ENCODE results near the gene FBXL13. TPM values are rescaled to one million over a fixed set of nuclear protein-coding genes. Genes with fewer than 3 reads are reported as not detected.
"Not testable (repeated sequence)": the region's sequence is repeated elsewhere in the genome, so short reads cannot be mapped to it uniquely, and the experiment has no call there.

FBXL13 gene
- polyA plus RNA-seq, 1 experiment: 0.95 TPM

DNA sequence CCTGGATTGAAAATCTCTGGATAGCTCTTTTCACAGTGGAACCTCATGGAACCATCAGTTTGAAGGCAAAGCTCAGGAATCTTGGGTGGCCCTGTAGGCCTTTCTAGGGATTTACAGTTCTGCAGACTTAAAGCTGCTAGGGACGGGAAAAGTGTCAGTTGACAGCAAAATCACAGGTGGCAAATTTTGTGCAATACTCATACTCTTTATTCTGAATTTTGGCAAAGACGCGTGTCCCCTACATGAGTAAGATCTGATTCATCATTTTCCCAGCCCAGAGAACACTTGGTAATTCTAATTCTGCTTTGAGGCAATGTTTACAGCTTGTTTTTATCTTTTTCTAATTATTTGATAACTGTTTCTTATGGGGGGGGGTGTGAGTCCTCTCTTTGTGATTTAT is 158.2 kb downstream of the FBXL13 start:
- H3K27me3 ChIP-seq (ENCODE audit: control insufficient read depth, insufficient read depth, low read length): no peaks in the 10 kb centered on the region
- H3K4me3 ChIP-seq (ENCODE audit: low read depth, low read length): peak overlapping the region; percentile 52
- ChIA-PET CTCF (interaction anchor here (1.0 to 3.9 kb wide), 4 partner anchors 9 to 147 kb away, joined by 4 to 22 read pairs (median 12); no protein-coding TSS in a partner anchor), POLR2A (interaction anchor here (0.6 to 1.7 kb wide), 8 partner anchors 10 to 92 kb away, joined by 3 to 11 read pairs (median 4); no protein-coding TSS in a partner anchor)
- TF ChIP-seq, protein P1, sequence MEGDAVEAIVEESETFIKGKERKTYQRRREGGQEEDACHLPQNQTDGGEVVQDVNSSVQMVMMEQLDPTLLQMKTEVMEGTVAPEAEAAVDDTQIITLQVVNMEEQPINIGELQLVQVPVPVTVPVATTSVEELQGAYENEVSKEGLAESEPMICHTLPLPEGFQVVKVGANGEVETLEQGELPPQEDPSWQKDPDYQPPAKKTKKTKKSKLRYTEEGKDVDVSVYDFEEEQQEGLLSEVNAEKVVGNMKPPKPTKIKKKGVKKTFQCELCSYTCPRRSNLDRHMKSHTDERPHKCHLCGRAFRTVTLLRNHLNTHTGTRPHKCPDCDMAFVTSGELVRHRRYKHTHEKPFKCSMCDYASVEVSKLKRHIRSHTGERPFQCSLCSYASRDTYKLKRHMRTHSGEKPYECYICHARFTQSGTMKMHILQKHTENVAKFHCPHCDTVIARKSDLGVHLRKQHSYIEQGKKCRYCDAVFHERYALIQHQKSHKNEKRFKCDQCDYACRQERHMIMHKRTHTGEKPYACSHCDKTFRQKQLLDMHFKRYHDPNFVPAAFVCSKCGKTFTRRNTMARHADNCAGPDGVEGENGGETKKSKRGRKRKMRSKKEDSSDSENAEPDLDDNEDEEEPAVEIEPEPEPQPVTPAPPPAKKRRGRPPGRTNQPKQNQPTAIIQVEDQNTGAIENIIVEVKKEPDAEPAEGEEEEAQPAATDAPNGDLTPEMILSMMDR (IDR thresholded peaks at IDR 0.05; ENCODE audit: low read depth, low read length): peak; percentile 28; the same call in 1 of the 2 replicates
- H3K27ac ChIP-seq (ENCODE audit: low read depth, low read length): peak overlapping the region; percentile 43
- DNase-seq (ENCODE audit: low read depth, low spot score): peak; percentile 36
- H3K9me3 ChIP-seq (ENCODE audit: control insufficient read depth, insufficient read depth, low read length): peaks cover 3% of the 10 kb centered on the region; the same call in 1 of the 2 replicates

DNA sequence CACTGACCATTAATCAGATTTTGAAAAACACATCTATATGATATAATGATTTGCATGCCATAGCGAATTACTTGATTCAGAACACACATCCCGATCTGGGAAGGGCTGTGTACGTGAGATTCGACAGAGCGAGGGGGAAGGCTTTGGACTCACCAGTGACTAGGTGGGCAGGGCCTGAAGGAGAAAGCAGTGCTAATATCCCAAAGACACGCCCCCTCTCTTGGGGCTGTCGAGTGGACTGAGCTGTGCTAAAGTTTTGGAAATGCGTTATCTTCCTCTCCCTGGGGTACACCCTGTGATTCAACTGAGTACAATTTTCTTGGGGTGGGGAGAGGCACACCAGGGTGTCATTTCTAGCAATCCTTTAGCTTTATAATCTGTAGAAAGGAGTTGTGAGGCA is 160.0 kb downstream of the FBXL13 start:
- ChIA-PET POLR2A (interaction anchor here (0.7 to 3.2 kb wide), 7 partner anchors 19 to 166 kb away, joined by 3 to 17 read pairs (median 5); partner anchors contain the start of gene FAM185A), CTCF (interaction anchor here (0.9 to 3.9 kb wide), 3 partner anchors 11 to 147 kb away, joined by 3 to 22 read pairs (median 19); no protein-coding TSS in a partner anchor)
- TF ChIP-seq, protein P1 (IDR thresholded peaks at IDR 0.05; ENCODE audit: low read depth, low read length): no peak
- Histone ChIP-seq H3K9me3 (ENCODE audit: control insufficient read depth, insufficient read depth, low read length) (no peaks in the 10 kb centered on the region), H3K27me3 (ENCODE audit: control insufficient read depth, insufficient read depth, low read length) (no peaks in the 10 kb centered on the region), H3K27ac (ENCODE audit: low read depth, low read length) (peak overlapping the region; percentile 73), H3K4me3 (ENCODE audit: low read depth, low read length) (peak overlapping the region; percentile 71)
- DNase-seq (ENCODE audit: low read depth, low spot score): peak; percentile 84

DNA sequence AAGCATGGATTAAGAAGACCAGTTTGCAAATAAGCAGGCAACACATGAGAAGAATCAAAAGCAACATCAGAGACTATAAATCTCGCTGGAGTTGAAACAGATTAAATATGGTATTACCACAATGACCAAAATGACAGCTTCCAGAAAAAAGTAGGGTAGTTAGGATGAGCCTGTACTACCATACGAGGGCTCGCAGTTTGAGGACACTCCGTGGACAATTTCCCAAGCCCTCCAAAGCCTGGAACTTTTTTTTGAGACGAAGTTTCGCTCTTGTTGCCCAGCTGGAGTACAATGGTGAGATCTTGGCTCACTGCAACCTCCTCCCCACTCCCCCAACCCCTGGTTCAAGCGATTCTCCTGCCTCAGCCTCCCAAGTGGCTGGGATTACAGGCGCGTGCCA is 160.8 kb downstream of the FBXL13 start:
- H3K27ac ChIP-seq (ENCODE audit: low read depth, low read length): peak overlapping the region; percentile 73
- DNase-seq (ENCODE audit: low read depth, low spot score): no peak
- H3K27me3 ChIP-seq (ENCODE audit: control insufficient read depth, insufficient read depth, low read length): no peaks in the 10 kb centered on the region
- ChIA-PET POLR2A (interaction anchor here (1.4 to 3.2 kb wide), 6 partner anchors 20 to 156 kb away, joined by 3 to 22 read pairs (median 16); no protein-coding TSS in a partner anchor), CTCF (interaction anchor here (0.7 to 3.9 kb wide), 3 partner anchors 12 to 156 kb away, joined by 6 to 22 read pairs (median 19); no protein-coding TSS in a partner anchor)
- peak overlapping the region; percentile 71 for H3K4me3 ChIP-seq (ENCODE audit: low read depth, low read length)
- TF ChIP-seq, protein P1 (IDR thresholded peaks at IDR 0.05; ENCODE audit: low read depth, low read length): no peak
- H3K9me3 ChIP-seq (ENCODE audit: control insufficient read depth, insufficient read depth, low read length): no peaks in the 10 kb centered on the region

DNA sequence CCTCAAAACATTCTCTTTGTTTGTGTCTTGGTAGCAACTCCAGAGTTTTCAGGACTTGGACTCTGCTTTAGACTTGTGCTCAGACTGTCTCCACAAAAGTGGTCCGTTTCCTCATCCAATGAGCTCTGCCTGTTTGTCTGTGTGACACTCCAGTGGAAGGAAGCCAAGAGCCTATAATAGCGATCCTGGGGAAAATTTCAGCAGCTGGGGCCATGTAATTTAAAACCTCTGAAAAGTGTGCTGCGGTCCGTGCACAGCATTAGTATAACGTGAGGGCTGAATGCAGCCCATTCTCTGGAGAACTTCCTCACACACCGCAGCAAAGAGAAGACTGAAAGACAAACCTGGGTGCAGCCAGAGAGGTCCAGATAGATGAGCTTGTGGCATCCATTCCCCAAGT is 161.9 kb downstream of the FBXL13 start, which contains the start of gene LRRC17:
TSS of gene LRRC17 (plus strand) at position 259 of the 400 bp plus-strand sequence. CDS start 20,914 bp downstream, outside the sequence.
- Histone ChIP-seq H3K27ac (ENCODE audit: low read depth, low read length) (peak within 1 kb of the TSS; percentile 83), H3K27me3 (ENCODE audit: control insufficient read depth, insufficient read depth, low read length) (no peaks in the 10 kb centered on the region), H3K4me3 (ENCODE audit: low read depth, low read length) (peak within 1 kb of the TSS; percentile 71), H3K9me3 (ENCODE audit: control insufficient read depth, insufficient read depth, low read length) (no peaks in the 10 kb centered on the region)
- TF ChIP-seq, protein P1 (IDR thresholded peaks at IDR 0.05; ENCODE audit: low read depth, low read length): no peak
- POLR2A ChIA-PET: interaction anchor here (0.6 to 3.2 kb wide), 11 partner anchors 17 to 162 kb away, joined by 3 to 22 read pairs (median 5); partner anchors contain the start of genes ARMC10 and FBXL13
- CTCF ChIA-PET: interaction anchor here (1.3 kb wide), 1 partner anchor 150 kb away, joined by 13 read pairs; no protein-coding TSS in a partner anchor
- DNase-seq (ENCODE audit: low read depth, low spot score): peak; percentile 93

DNA sequence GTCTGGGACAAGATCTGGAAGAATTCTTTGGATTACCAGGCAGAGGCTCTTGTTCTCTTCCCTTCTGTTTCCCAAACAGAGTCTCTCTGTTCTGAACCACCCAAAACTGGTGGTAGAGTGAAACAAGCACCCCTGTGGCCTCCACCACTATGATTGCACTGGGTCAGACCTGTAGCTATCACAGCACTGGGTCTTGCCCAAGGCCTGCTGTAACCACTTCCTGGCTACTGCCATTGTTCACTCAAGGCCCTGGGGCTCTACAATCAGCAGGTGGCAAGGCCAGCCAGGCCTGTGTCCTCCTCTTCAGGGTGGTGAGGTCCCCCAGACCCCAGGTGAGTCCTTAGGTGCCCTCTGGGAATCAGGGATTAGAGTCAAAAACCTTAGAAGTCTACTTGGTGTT is 165.9 kb downstream of the FBXL13 start:
- ChIA-PET POLR2A (no interaction called here), CTCF (no interaction called here)
- no peak overlapping the region for H3K27ac ChIP-seq (ENCODE audit: low read depth, low read length)
- no peaks in the 10 kb centered on the region for H3K27me3 ChIP-seq (ENCODE audit: control insufficient read depth, insufficient read depth, low read length)
- no peaks in the 10 kb centered on the region for H3K9me3 ChIP-seq (ENCODE audit: control insufficient read depth, insufficient read depth, low read length)
- no peak for DNase-seq (ENCODE audit: low read depth, low spot score)
- H3K4me3 ChIP-seq (ENCODE audit: low read depth, low read length): no peak overlapping the region
- TF ChIP-seq, protein P1 (IDR thresholded peaks at IDR 0.05; ENCODE audit: low read depth, low read length): no peak

DNA sequence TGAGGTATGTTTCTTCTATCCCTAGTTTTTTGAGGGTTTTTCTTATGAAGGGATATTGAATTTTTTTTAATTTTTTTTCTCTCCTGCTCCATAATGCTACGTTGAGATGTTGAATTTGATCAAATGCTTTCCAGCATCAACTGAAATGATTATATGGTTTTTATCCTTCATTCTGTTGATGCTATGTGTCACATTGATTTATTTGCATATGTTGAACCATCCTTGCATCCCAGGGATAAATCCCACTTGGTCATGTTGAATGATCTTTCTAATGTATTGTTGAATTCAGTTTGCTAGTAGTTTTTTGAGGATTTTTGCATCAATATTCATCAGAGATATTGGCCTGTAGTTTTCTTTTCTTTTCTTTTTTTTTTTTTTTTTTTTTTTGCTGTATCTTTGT is 171.0 kb downstream of the FBXL13 start:
- H3K9me3 ChIP-seq (ENCODE audit: control insufficient read depth, insufficient read depth, low read length); POLR2A ChIA-PET; H3K27ac ChIP-seq (ENCODE audit: low read depth, low read length); H3K4me3 ChIP-seq (ENCODE audit: low read depth, low read length); CTCF ChIA-PET; DNase-seq (ENCODE audit: low read depth, low spot score); H3K27me3 ChIP-seq (ENCODE audit: control insufficient read depth, insufficient read depth, low read length): not testable (repeated sequence)

DNA sequence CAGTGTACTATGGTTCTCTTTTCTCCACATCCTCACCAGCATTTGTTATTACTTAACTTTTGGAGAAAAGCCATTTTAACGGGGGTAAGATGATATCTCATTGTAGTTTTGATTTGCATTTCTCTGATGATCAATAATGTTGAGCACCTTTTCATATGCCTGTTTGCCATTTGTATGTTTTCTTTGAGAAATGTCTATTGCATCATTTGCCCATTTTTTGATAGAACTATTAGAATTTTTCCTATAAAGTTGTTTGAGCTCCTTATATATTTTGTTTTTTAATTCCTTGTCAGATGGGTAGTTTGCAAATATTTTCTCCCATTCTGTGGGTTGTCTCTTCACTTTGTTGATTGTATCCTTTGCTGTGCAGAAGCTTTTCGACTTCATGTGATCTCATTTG is 172.5 kb downstream of the FBXL13 start:
- DNase-seq (ENCODE audit: low read depth, low spot score); H3K27me3 ChIP-seq (ENCODE audit: control insufficient read depth, insufficient read depth, low read length); H3K27ac ChIP-seq (ENCODE audit: low read depth, low read length); H3K4me3 ChIP-seq (ENCODE audit: low read depth, low read length); H3K9me3 ChIP-seq (ENCODE audit: control insufficient read depth, insufficient read depth, low read length); POLR2A ChIA-PET: not testable (repeated sequence)
- CTCF ChIA-PET: interaction anchor here (1.8 kb wide), 1 partner anchor 160 kb away, joined by 5 read pairs; no protein-coding TSS in a partner anchor

All from AG04450 (cell line).